Measurements from ENCODE around the gene RPL31. TPM values are rescaled to one million over a fixed set of nuclear protein-coding genes. Genes with fewer than 3 reads are reported as not detected.

Gene RPL31
- total RNA-seq, 1 donor from 2014 or later, result 1,335 TPM

DNA sequence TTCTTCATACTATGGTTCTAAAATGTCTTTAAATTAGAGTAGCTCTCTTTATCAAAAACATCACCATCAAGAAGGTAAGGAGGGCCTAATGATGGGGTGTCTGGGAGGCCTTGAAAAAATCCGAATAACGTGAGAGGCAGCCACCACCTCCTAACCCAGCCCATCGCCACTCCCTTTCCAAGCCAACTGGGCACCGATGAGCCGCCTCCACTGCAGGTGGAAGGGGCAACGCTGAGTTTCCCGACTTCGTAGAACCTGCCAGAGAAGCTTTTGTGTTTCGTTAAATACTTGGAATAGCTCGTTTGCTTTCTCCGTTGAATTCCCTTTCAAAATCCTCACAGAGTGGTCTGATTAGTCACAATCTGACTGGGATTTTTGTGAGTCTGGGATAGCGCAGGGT lies 22.0 kb upstream of the RPL31 start:
- no peak for TF ChIP-seq CTCF (IDR thresholded peaks at IDR 0.05)
- Mint-ChIP-seq H3K27me3 (ENCODE audit: unreplicated experiment) (no peaks in the 10 kb centered on the region), H3K9me3 (ENCODE audit: unreplicated experiment) (no peaks in the 10 kb centered on the region), H3K4me1 (ENCODE audit: unreplicated experiment) (peaks cover 16% of the 10 kb centered on the region), H3K4me3 (ENCODE audit: unreplicated experiment) (no peak overlapping the region), H3K36me3 (ENCODE audit: unreplicated experiment) (peaks cover 26% of the 10 kb centered on the region), H3K27ac (ENCODE audit: unreplicated experiment) (no peak overlapping the region)
- no peak for DNase-seq (ENCODE audit: extremely low spot score, unreplicated experiment)

DNA sequence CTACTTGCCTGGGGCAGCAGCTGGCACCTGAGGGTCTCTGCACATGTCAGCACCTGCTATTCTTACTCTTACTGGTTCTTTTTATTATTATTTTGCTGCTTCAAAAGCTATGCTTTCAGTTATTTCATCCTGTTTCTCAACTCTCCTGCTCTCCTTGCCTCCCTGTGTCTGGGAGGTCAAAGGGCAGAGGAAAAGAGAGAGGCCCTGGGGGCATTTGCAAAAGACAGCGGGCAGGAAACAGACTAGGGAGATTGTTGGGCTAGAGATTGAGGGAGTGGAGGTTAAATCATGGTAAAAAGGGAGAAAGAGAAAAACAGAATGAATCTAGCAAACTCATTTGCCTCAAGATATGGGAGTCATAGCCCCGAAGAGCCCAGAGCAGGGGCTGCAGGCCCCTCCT lies 21.1 kb upstream of the RPL31 start:
- Mint-ChIP-seq H3K4me3 (ENCODE audit: unreplicated experiment) (no peak overlapping the region), H3K27ac (ENCODE audit: unreplicated experiment) (no peak overlapping the region), H3K4me1 (ENCODE audit: unreplicated experiment) (peaks cover 16% of the 10 kb centered on the region), H3K9me3 (ENCODE audit: unreplicated experiment) (no peaks in the 10 kb centered on the region), H3K27me3 (ENCODE audit: unreplicated experiment) (no peaks in the 10 kb centered on the region), H3K36me3 (ENCODE audit: unreplicated experiment) (peaks cover 23% of the 10 kb centered on the region)
- no peak for DNase-seq (ENCODE audit: extremely low spot score, unreplicated experiment)
- TF ChIP-seq CTCF (IDR thresholded peaks at IDR 0.05), result no peak

GRCh38 chr2:100982431-100982861 lies 19.6 kb upstream of the RPL31 start:
- DNase-seq (ENCODE audit: extremely low spot score, unreplicated experiment), result no peak
- no peaks in the 10 kb centered on the region for H3K9me3 Mint-ChIP-seq (ENCODE audit: unreplicated experiment)
- H3K36me3 Mint-ChIP-seq (ENCODE audit: unreplicated experiment), result peaks cover 15% of the 10 kb centered on the region
- no peak overlapping the region for H3K4me3 Mint-ChIP-seq (ENCODE audit: unreplicated experiment)
- H3K27ac Mint-ChIP-seq (ENCODE audit: unreplicated experiment), result no peak overlapping the region
- H3K27me3 Mint-ChIP-seq (ENCODE audit: unreplicated experiment), result no peaks in the 10 kb centered on the region
- peaks cover 11% of the 10 kb centered on the region for H3K4me1 Mint-ChIP-seq (ENCODE audit: unreplicated experiment)
- no peak for TF ChIP-seq CTCF (IDR thresholded peaks at IDR 0.05)

- H3K9me3 Mint-ChIP-seq (ENCODE audit: unreplicated experiment), result no peaks in the 10 kb centered on the region
- H3K36me3 Mint-ChIP-seq (ENCODE audit: unreplicated experiment), result peaks cover 14% of the 10 kb centered on the region
- DNase-seq (ENCODE audit: extremely low spot score, unreplicated experiment), result no peak
- H3K27ac Mint-ChIP-seq (ENCODE audit: unreplicated experiment), result no peak overlapping the region
- no peak overlapping the region for H3K4me3 Mint-ChIP-seq (ENCODE audit: unreplicated experiment)
- no peak for TF ChIP-seq CTCF (IDR thresholded peaks at IDR 0.05)
- no peaks in the 10 kb centered on the region for H3K27me3 Mint-ChIP-seq (ENCODE audit: unreplicated experiment)
- H3K4me1 Mint-ChIP-seq (ENCODE audit: unreplicated experiment), result peaks cover 11% of the 10 kb centered on the region
Observed at GRCh38 chr2:100983201-100983600, 18.9 kb upstream of the RPL31 start.

DNA sequence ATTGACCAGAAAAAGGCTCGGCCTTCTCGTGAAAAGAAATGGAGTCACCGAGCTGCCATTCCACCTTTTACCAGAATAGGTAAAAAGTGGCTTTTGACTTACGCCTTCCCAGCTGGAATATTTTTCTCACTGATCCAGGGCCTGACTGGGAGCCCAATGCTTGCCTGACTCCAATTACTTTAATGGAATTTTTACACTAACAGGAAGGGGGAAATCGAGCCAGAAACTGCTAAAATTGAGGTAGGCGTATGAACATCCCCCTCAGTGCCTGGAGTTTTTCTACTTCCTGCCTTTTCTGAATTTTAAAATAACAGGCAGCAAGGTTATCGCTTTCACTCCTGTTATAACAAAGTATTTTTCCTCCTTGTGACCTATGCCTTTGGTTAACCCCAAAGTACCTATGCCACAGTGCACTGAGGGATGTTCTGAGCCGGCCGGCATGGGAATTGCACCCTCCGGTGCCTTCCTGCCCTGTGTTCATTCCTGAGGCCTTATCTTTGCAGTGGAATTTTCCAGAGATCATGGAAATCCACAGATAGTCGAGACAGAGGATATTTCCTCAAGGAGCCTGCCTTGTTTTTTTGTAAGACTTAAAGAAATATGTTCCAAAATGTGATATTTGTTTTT lies 18.3 kb upstream of the RPL31 start:
- H3K36me3 Mint-ChIP-seq (ENCODE audit: unreplicated experiment), result peaks cover 12% of the 10 kb centered on the region
- H3K4me3 Mint-ChIP-seq (ENCODE audit: unreplicated experiment), result no peak overlapping the region
- no peak overlapping the region for H3K27ac Mint-ChIP-seq (ENCODE audit: unreplicated experiment)
- TF ChIP-seq CTCF (IDR thresholded peaks at IDR 0.05), result no peak
- H3K4me1 Mint-ChIP-seq (ENCODE audit: unreplicated experiment), result peaks cover 11% of the 10 kb centered on the region
- no peaks in the 10 kb centered on the region for H3K9me3 Mint-ChIP-seq (ENCODE audit: unreplicated experiment)
- no peak for DNase-seq (ENCODE audit: extremely low spot score, unreplicated experiment)
- no peaks in the 10 kb centered on the region for H3K27me3 Mint-ChIP-seq (ENCODE audit: unreplicated experiment)

Data from osteocyte (in vitro differentiated cells).